CD14-positive monocyte (primary cell): Measurements from ENCODE around the gene NFATC1. TPM values are rescaled to one million over a fixed set of nuclear protein-coding genes. Genes with fewer than 3 reads are reported as not detected.

Source experiments
- DNase-seq, 3 donors: peaks; one replicate each; pipeline ENCODE4 v3.0.0-alpha.2; 2011 to 2022
- H2AFZ ChIP-seq: 2 replicates; pipeline ENCODE4 v1.6.0; 2012; ENCODE audit warnings: mild to moderate bottlenecking, low read depth, low read length, inconsistent platforms; ENCODE audit not compliant: insufficient read depth, poor library complexity, severe bottlenecking
- H3K27ac ChIP-seq, 2 donors: 1 replicate in 1 of 2; 2 replicates in 1 of 2; pipeline ENCODE4 v1.5.1; 2012 to 2013; ENCODE audit warnings: low read length in 2 of 2, control low read depth in 1 of 2, inconsistent platforms in 1 of 2, low read depth in 1 of 2, mild to moderate bottlenecking in 1 of 2
- H3K27me3 ChIP-seq, 2 donors: one replicate each; pipeline versions ENCODE4 v1.6.0 to v1.6.1; 2011 to 2013; ENCODE audit warnings: low read length in 2 of 2; ENCODE audit not compliant: control insufficient read depth in 2 of 2, insufficient read depth in 2 of 2
- H3K36me3 ChIP-seq, 2 donors: replicated peaks in 1 of 2; 1 replicate in 1 of 2; 2 replicates in 1 of 2; pipeline versions ENCODE4 v1.5.1 to v1.6.1; 2012 to 2013; ENCODE audit warnings: low read length in 2 of 2, control low read depth in 1 of 2, inconsistent platforms in 1 of 2, mild to moderate bottlenecking in 1 of 2; ENCODE audit not compliant: insufficient read depth in 2 of 2, control insufficient read depth in 1 of 2
- H3K4me1 ChIP-seq, 2 donors: 1 replicate in 1 of 2; 2 replicates in 1 of 2; pipeline versions ENCODE4 v1.5.1 to v1.6.1; 2012 to 2013; ENCODE audit warnings: low read length in 2 of 2, control low read depth in 1 of 2, inconsistent platforms in 1 of 2, mild to moderate bottlenecking in 1 of 2, moderate library complexity in 1 of 2; ENCODE audit not compliant: insufficient read depth in 2 of 2, control insufficient read depth in 1 of 2
- H3K4me2 ChIP-seq: replicated peaks from 2 replicates; pipeline ENCODE3; 2012; ENCODE audit warnings: low read length, moderate library complexity, mild to moderate bottlenecking; ENCODE audit not compliant: poor library complexity, severe bottlenecking; ENCODE audit errors: extremely low read depth
- H3K4me3 ChIP-seq, 3 experiments: fragments of 200-600 bp in 1 of 3; sonication (generic) in 1 of 3; replicated peaks in 1 of 3; 1 replicate in 2 of 3; 2 replicates in 1 of 3; pipeline ENCODE4 v1.5.1; 2011 to 2013; ENCODE audit warnings: low read length in 3 of 3, mild to moderate bottlenecking in 3 of 3, control low read depth in 2 of 3, low read depth in 2 of 3, inconsistent platforms in 1 of 3, moderate library complexity in 1 of 3
- H3K79me2 ChIP-seq: 2 replicates; pipeline ENCODE4 v1.6.0; 2012; ENCODE audit warnings: mild to moderate bottlenecking, control low read depth, inconsistent platforms, low read length, moderate library complexity; ENCODE audit not compliant: insufficient read depth
- H3K9ac ChIP-seq: 2 replicates; pipeline ENCODE4 v1.6.0; 2017; ENCODE audit warnings: low read length, mild to moderate bottlenecking; ENCODE audit not compliant: insufficient read depth, poor library complexity, severe bottlenecking
- H3K9me3 ChIP-seq, 2 donors: replicated peaks in 1 of 2; 1 replicate in 1 of 2; 2 replicates in 1 of 2; pipeline versions ENCODE4 v1.5.1 to v1.6.1; 2012 to 2013; ENCODE audit warnings: low read length in 2 of 2, control low read depth in 1 of 2; ENCODE audit not compliant: control insufficient read depth in 1 of 2, insufficient read depth in 1 of 2
- H4K20me1 ChIP-seq: 2 replicates; pipeline ENCODE4 v1.6.0; 2012; ENCODE audit warnings: mild to moderate bottlenecking, low read length, control low read depth, moderate library complexity; ENCODE audit not compliant: insufficient read depth
- H3K27ac Mint-ChIP-seq, 7 donors: one replicate each; pipeline ENCODE4 v1.8.0; 2020; ENCODE audit warnings: mild to moderate bottlenecking in 7 of 7, mixed read lengths in 7 of 7, moderate library complexity in 6 of 7, inconsistent platforms in 2 of 7
- H3K27me3 Mint-ChIP-seq, 3 donors: one replicate each; pipeline ENCODE4 v1.8.0; 2021 to 2022; ENCODE audit warnings: low read depth in 3 of 3, mild to moderate bottlenecking in 3 of 3, mixed read lengths in 3 of 3, moderate library complexity in 3 of 3, inconsistent platforms in 1 of 3
- H3K36me3 Mint-ChIP-seq, 2 donors: one replicate each; pipeline ENCODE4 v1.8.0; 2020; ENCODE audit warnings: mixed read lengths in 2 of 2, inconsistent platforms in 1 of 2, mild to moderate bottlenecking in 1 of 2
- H3K4me1 Mint-ChIP-seq: one replicate; pipeline ENCODE4 v1.8.0; 2020; ENCODE audit warnings: mild to moderate bottlenecking, mixed read lengths
- H3K4me3 Mint-ChIP-seq, 2 donors: one replicate each; pipeline ENCODE4 v1.8.0; 2020; ENCODE audit warnings: mild to moderate bottlenecking in 2 of 2, mixed read lengths in 2 of 2, moderate library complexity in 1 of 2
- H3K9me3 Mint-ChIP-seq, 7 donors: one replicate each; pipeline ENCODE4 v1.8.0; 2020 to 2022; ENCODE audit warnings: mixed read lengths in 7 of 7, mild to moderate bottlenecking in 6 of 7, moderate library complexity in 6 of 7, inconsistent platforms in 2 of 7
- WGBS: methylation state at CpG from one replicate; pipeline ENCODE4 v1.1.5; 2013; ENCODE audit warnings: missing lambda C conversion rate; ENCODE audit not compliant: insufficient coverage; 5-methylcytosine and 5-hydroxymethylcytosine counted together
- intact Hi-C, 2 donors: fragments of 100-400 bp; cut with micrococcal nuclease; formaldehyde crosslinking; loops; one replicate each; pipeline versions ENCODE4 v1.15.0 to v1.15.1; 2023
- polyA plus RNA-seq, 3 donors: library from polyadenylated mRNA; depleted of rRNA in 1 of 3; unstranded in 2 of 3; stranded (reverse) in 1 of 3; fragments of 300-500 nt in 2 of 3; fragments of >200 nt in 1 of 3; fragmentation: Illumina TruSeq in 2 of 3; gene quantifications; 1 replicate in 2 of 3; 2 replicates in 1 of 3; pipeline ENCODE4 v1.2.3, GENCODE V29; 2012 to 2021
- TF ChIP-seq, protein P1 (sequence below): fragments of 200-600 bp; IDR thresholded peaks from one replicate; pipeline ENCODE4 v1.8.0; 2022; ENCODE audit warnings: antibody characterized with exemption, mild to moderate bottlenecking

NFATC1 gene
- polyA plus RNA-seq, 3 donors: 7.8 to 10.7 (median 8.3) TPM

DNA sequence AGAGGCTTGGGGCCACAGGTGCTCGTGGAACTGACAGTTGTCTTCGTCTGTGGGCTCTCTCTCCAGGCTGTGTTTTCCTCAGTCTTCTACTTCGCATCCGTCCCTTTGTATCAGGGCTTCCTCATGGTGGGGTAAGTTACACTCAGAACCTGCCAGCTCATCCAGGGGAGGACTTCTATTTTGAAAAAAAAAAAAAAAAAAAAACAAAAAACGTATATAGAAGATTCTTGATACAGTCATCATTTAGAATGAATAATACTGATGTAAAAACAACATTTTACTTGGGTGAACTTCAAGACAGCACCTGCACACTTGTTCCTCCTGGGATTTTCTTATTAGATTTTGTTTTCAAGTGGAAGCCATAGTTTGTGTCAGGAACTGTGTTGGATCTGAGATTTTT lies 47.7 kb upstream of the NFATC1 start:
- Mint-ChIP-seq H3K36me3 (peaks cover 84 to 93% of the 10 kb centered on the region in 2 donors), H3K9me3 (peaks cover 0 to 3% (median 0%) of the 10 kb centered on the region in 7 donors), H3K4me1 (no peaks in the 10 kb centered on the region), H3K27me3 (no peaks in the 10 kb centered on the region), H3K4me3 (no peak overlapping the region), H3K27ac (no peak overlapping the region)
- intact Hi-C loops: no loop called here
- no peak overlapping the region for H3K4me2 ChIP-seq
- no peaks in the 10 kb centered on the region for H3K27me3 ChIP-seq
- H4K20me1 ChIP-seq: no peaks in the 10 kb centered on the region
- no peaks in the 10 kb centered on the region for H3K9me3 ChIP-seq
- no peak overlapping the region for H3K4me3 ChIP-seq
- no peaks in the 10 kb centered on the region for H3K79me2 ChIP-seq
- H3K27ac ChIP-seq: no peak overlapping the region
- H3K4me1 ChIP-seq: no peaks in the 10 kb centered on the region
- WGBS: no CpG with 5 or more reads among the region's 5 CpGs
- peaks cover 56 to 96% of the 10 kb centered on the region in 2 donors for H3K36me3 ChIP-seq
- H2AFZ ChIP-seq: no peak overlapping the region
- no peak overlapping the region for H3K9ac ChIP-seq
- no peak for DNase-seq
- TF ChIP-seq, protein P1, sequence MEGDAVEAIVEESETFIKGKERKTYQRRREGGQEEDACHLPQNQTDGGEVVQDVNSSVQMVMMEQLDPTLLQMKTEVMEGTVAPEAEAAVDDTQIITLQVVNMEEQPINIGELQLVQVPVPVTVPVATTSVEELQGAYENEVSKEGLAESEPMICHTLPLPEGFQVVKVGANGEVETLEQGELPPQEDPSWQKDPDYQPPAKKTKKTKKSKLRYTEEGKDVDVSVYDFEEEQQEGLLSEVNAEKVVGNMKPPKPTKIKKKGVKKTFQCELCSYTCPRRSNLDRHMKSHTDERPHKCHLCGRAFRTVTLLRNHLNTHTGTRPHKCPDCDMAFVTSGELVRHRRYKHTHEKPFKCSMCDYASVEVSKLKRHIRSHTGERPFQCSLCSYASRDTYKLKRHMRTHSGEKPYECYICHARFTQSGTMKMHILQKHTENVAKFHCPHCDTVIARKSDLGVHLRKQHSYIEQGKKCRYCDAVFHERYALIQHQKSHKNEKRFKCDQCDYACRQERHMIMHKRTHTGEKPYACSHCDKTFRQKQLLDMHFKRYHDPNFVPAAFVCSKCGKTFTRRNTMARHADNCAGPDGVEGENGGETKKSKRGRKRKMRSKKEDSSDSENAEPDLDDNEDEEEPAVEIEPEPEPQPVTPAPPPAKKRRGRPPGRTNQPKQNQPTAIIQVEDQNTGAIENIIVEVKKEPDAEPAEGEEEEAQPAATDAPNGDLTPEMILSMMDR: no peak

DNA sequence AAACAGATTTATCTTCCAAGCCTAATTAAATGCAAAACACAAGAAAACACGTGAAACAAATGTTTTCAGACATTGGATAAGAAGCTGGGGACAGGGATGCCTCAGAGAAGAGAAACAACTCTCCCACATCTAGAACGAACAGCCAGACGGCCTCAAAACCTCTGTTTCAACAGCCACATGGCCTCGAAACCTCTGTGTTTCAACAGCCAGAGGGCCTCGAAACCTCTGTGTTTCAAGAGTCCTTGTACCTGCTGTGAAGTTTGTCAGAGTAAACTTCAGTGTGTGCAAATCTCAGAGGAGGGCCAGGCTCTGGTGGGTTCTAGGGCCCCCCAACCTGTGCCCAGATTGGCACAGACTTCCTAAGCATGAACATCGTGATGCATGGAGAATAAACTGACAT lies 43.3 kb upstream of the NFATC1 start:
- intact Hi-C loops: no loop called here
- TF ChIP-seq, protein P1: no peak
- H3K27ac Mint-ChIP-seq: no peak overlapping the region
- DNase-seq: no peak
- Histone ChIP-seq H3K27ac (no peak overlapping the region), H4K20me1 (no peaks in the 10 kb centered on the region), H3K9ac (no peak overlapping the region), H3K4me2 (no peak overlapping the region), H2AFZ (no peak overlapping the region), H3K4me1 (no peaks in the 10 kb centered on the region), H3K9me3 (no peaks in the 10 kb centered on the region), H3K4me3 (no peak overlapping the region), H3K79me2 (no peaks in the 10 kb centered on the region), H3K36me3 (peaks cover 22 to 53% of the 10 kb centered on the region in 2 donors), H3K27me3 (no peaks in the 10 kb centered on the region)
- WGBS: 100% methylated on average over 1 of the region's 6 CpGs
- H3K4me3 Mint-ChIP-seq: no peak overlapping the region
- H3K9me3 Mint-ChIP-seq: peaks cover 0 to 1% (median 0%) of the 10 kb centered on the region in 7 donors
- H3K4me1 Mint-ChIP-seq: no peaks in the 10 kb centered on the region
- peaks cover 49 to 66% of the 10 kb centered on the region in 2 donors for H3K36me3 Mint-ChIP-seq
- no peaks in the 10 kb centered on the region for H3K27me3 Mint-ChIP-seq
